Epithelial cell of umbilical artery (primary cell): ENCODE results near the gene XRCC5. TPM values are rescaled to one million over a fixed set of nuclear protein-coding genes. Genes with fewer than 3 reads are reported as not detected.

Experiments
- total RNA-seq: library from RNA; depleted of rRNA; stranded (reverse); fragments of >200 nt; gene quantifications from 2 replicates; pipeline ENCODE4 v1.2.3, GENCODE V29; 2014

The XRCC5 gene
- total RNA-seq: 312 and 321 TPM in 2 replicates

DNA sequence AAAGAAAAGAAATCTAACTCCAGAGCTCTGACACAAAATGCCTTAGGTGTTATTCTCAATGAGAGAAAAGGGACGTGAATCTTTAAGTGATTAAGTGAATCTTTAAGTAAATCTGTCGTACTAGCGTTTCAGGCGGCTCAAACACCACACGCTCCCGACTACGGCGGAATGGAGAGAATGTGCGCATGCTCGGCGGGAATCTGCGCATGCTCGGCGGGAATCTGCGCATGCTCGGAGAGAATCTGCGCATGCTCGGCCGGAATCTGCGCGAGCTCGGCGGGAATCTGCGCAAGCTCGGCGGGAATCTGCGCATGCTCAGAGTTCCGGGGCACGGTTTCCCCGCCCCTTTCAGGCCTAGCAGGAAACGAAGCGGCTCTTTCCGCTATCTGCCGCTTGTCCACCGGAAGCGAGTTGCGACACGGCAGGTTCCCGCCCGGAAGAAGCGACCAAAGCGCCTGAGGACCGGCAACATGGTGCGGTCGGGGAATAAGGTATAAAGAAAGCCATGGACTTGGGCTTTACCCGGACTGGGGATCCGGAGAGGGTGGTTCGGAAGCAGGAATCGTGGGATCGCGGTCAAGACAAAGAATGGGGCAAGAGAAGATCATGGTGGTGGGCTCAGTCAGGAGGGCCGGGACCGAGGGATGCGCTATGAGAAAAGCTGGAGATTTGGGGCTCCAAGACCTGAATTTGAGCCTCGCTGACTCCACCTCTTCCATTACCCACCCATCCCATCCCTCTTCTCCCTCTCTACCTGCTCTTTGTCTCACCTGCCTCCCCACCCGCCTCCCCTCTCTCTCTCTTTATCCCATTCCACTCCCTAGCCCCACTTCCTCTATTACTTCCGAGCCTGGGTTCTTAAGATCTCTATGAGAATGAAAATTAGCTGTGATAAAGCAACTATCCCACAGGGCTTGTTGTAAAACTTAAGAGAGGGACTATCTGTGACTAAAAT lies at the start of gene XRCC5:
TSS of gene XRCC5 (plus strand) at position 382 of the 955 bp plus-strand sequence. CDS start at position 471, 89 bp downstream.

DNA sequence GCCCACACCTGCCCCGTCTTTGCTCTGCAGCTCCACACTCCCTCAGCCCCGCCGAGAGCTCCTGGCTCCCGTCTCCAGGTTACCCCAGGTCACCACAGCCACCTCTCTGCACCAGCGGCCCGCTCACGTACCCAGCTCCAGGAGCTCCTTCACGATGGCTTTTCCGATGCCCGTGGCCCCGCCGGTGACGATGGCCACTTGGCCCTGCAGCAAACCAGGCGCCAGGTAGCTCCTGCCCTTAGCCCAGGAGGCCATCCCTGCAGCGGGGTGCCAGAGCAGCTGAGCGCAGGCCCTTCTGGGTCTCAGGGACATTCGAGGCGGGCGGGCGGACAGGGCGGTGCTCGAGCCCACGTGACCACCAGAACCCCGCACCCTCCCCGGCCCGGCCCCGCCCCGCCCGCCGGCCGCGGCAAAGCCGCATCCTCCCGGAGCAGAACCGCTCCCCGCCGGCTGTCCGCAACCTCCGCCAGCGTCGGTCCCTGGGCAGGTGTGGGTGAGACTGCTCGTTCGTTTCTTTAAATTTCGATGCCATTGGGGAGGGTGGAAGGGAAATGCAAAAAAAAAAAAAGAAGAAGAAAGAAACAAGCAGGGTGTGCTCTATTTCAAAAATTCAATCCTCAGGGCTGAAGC lies 27.5 kb upstream of the XRCC5 start, which contains the start of the genes PECR and TMEM169:
TSS of gene PECR (minus strand) at position 323 of the 630 bp plus-strand sequence. CDS start at position 255, 68 bp downstream.
TSS of gene TMEM169 (plus strand) at position 433 of the 630 bp plus-strand sequence. CDS start 14,045 bp downstream, outside the sequence.

Other genes with a start within 250 kb of the XRCC5 start
- gene MREG, start 95.8 kb upstream of the XRCC5 start, total RNA-seq: 3.6 and 4.4 TPM in 2 replicates
- 2.6 and 4.6 TPM in 2 replicates for gene PECR, start 27.5 kb upstream of the XRCC5 start, total RNA-seq
- not detected in 2 replicates for gene TMEM169, start 27.4 kb upstream of the XRCC5 start, total RNA-seq